ENCODE measurements around the gene CRB1. TPM values are rescaled to one million over a fixed set of nuclear protein-coding genes. Genes with fewer than 3 reads are reported as not detected.

Gene CRB1
- total RNA-seq, 1 experiment from 2014 or later: 0.30 TPM

GRCh38 chr1:197331565-197331964, 63.5 kb downstream of the CRB1 start:
- no peak for DNase-seq (ENCODE audit: low read depth)

GRCh38 chr1:197333041-197333440, 65.0 kb downstream of the CRB1 start:
- in situ Hi-C loops (cut with HindIII; ENCODE audit: low pct_unique_long_range_greater_than_20kb, low sequenced_read_pairs): no loop called here

More at GRCh38 chr1:197331565-197331964, 63.5 kb downstream of the CRB1 start:
- in situ Hi-C loops (cut with HindIII; ENCODE audit: low pct_unique_long_range_greater_than_20kb, low sequenced_read_pairs): no loop called here

GRCh38 chr1:197336571-197336970, 68.5 kb downstream of the CRB1 start:
- in situ Hi-C loops (cut with HindIII; ENCODE audit: low pct_unique_long_range_greater_than_20kb, low sequenced_read_pairs): no loop called here
- DNase-seq (ENCODE audit: low read depth): no peak

More at GRCh38 chr1:197333041-197333440, 65.0 kb downstream of the CRB1 start:
- DNase-seq (ENCODE audit: low read depth): no peak

GRCh38 chr1:197339106-197340060, 71.3 kb downstream of the CRB1 start:
- DNase-seq (ENCODE audit: low read depth): no peak
- in situ Hi-C loops (cut with HindIII; ENCODE audit: low pct_unique_long_range_greater_than_20kb, low sequenced_read_pairs): no loop called here

- DNase-seq (ENCODE audit: low read depth): no peak
- in situ Hi-C loops (cut with HindIII; ENCODE audit: low pct_unique_long_range_greater_than_20kb, low sequenced_read_pairs): no loop called here
These were observed 73.6 kb downstream of the CRB1 start for GRCh38 chr1:197341626-197342025.

- in situ Hi-C loops (cut with HindIII; ENCODE audit: low pct_unique_long_range_greater_than_20kb, low sequenced_read_pairs): no loop called here
- DNase-seq (ENCODE audit: low read depth): no peak
These were observed 74.1 kb downstream of the CRB1 start for GRCh38 chr1:197342044-197342565.

- DNase-seq (ENCODE audit: low read depth): no peak
- in situ Hi-C loops (cut with HindIII; ENCODE audit: low pct_unique_long_range_greater_than_20kb, low sequenced_read_pairs): no loop called here
These were observed 74.6 kb downstream of the CRB1 start for GRCh38 chr1:197342669-197343068.

- in situ Hi-C loops (cut with HindIII; ENCODE audit: low pct_unique_long_range_greater_than_20kb, low sequenced_read_pairs): no loop called here
- DNase-seq (ENCODE audit: low read depth): no peak
These were observed 75.7 kb downstream of the CRB1 start for GRCh38 chr1:197343663-197344273.

- in situ Hi-C loops (cut with HindIII; ENCODE audit: low pct_unique_long_range_greater_than_20kb, low sequenced_read_pairs): no loop called here
- DNase-seq (ENCODE audit: low read depth): no peak
These were observed 83.9 kb downstream of the CRB1 start for GRCh38 chr1:197351821-197352440.

GRCh38 chr1:197355248-197355995, 87.4 kb downstream of the CRB1 start:
- in situ Hi-C loops (cut with HindIII; ENCODE audit: low pct_unique_long_range_greater_than_20kb, low sequenced_read_pairs): no loop called here
- DNase-seq (ENCODE audit: low read depth): no peak

- in situ Hi-C loops (cut with HindIII; ENCODE audit: low pct_unique_long_range_greater_than_20kb, low sequenced_read_pairs): no loop called here
- peak; percentile 47 for DNase-seq (ENCODE audit: low read depth)
These were observed 88.9 kb downstream of the CRB1 start for GRCh38 chr1:197356723-197357533.

GRCh38 chr1:197358959-197359358, 90.9 kb downstream of the CRB1 start:
- in situ Hi-C loops (cut with HindIII; ENCODE audit: low pct_unique_long_range_greater_than_20kb, low sequenced_read_pairs): no loop called here
- DNase-seq (ENCODE audit: low read depth): no peak

- in situ Hi-C loops (cut with HindIII; ENCODE audit: low pct_unique_long_range_greater_than_20kb, low sequenced_read_pairs): no loop called here
- DNase-seq (ENCODE audit: low read depth): no peak
These were observed 92.0 kb downstream of the CRB1 start for GRCh38 chr1:197360068-197360467.

GRCh38 chr1:197362871-197363270, 94.8 kb downstream of the CRB1 start:
- no peak for DNase-seq (ENCODE audit: low read depth)
- in situ Hi-C loops (cut with HindIII; ENCODE audit: low pct_unique_long_range_greater_than_20kb, low sequenced_read_pairs): no loop called here

GRCh38 chr1:197363855-197364254, 95.8 kb downstream of the CRB1 start:
- in situ Hi-C loops (cut with HindIII; ENCODE audit: low pct_unique_long_range_greater_than_20kb, low sequenced_read_pairs): no loop called here

GRCh38 chr1:197366996-197367395, 98.9 kb downstream of the CRB1 start:
- no peak for DNase-seq (ENCODE audit: low read depth)
- in situ Hi-C loops (cut with HindIII; ENCODE audit: low pct_unique_long_range_greater_than_20kb, low sequenced_read_pairs): no loop called here

More at GRCh38 chr1:197363855-197364254, 95.8 kb downstream of the CRB1 start:
- DNase-seq (ENCODE audit: low read depth): no peak

GRCh38 chr1:197367627-197368026, 99.6 kb downstream of the CRB1 start:
- in situ Hi-C loops (cut with HindIII; ENCODE audit: low pct_unique_long_range_greater_than_20kb, low sequenced_read_pairs): no loop called here
- no peak for DNase-seq (ENCODE audit: low read depth)

Data from Caki2 (cell line).